Subcutaneous preadipocyte (primary cell): Measurements from ENCODE around the gene RCC2. TPM values are rescaled to one million over a fixed set of nuclear protein-coding genes. Genes with fewer than 3 reads are reported as not detected.

Source experiments
- total RNA-seq: library from RNA; depleted of rRNA; stranded (reverse); fragments of >200 nt; gene quantifications from 2 replicates; pipeline ENCODE4 v1.2.3, GENCODE V29; 2012

RCC2 gene
- total RNA-seq = 43.4 and 60.4 TPM in 2 replicates

GRCh38 chr1:17439250-17440073, at the start of gene RCC2:
Gene RCC2 (minus strand): TSS chr1:17439677. CDS start chr1:17438514, 1,163 bp downstream.

GRCh38 chr1:17371896-17372295, 67.6 kb downstream of the RCC2 start, which contains the start of gene PADI6:
Gene PADI6 (plus strand): TSS chr1:17372196. CDS start chr1:17372246, 50 bp downstream.

Other genes with a start within 250 kb of the RCC2 start
- not detected in 2 replicates for gene PADI1, start 234.5 kb downstream of the RCC2 start, total RNA-seq
- gene PADI3, start 190.6 kb downstream of the RCC2 start, total RNA-seq = not detected in 2 replicates
- gene PADI4, start 131.5 kb downstream of the RCC2 start, total RNA-seq = not detected in 2 replicates
- gene PADI6, start 67.5 kb downstream of the RCC2 start, total RNA-seq = not detected in 2 replicates
- gene ARHGEF10L, start 100.0 kb upstream of the RCC2 start, total RNA-seq = 16.5 and 17.2 TPM in 2 replicates